Nephron progenitor cell (in vitro differentiated cells): Measurements from ENCODE around the gene ZPR1.

Experiments
- DNase-seq: peaks from one replicate; pipeline ENCODE4 v3.0.0; 2021
- H3K27ac Mint-ChIP-seq: 2 replicates; pipeline ENCODE4 v1.8.0; 2021; ENCODE audit warnings: mild to moderate bottlenecking, moderate library complexity, mixed read lengths
- H3K27me3 Mint-ChIP-seq: 2 replicates; pipeline ENCODE4 v1.8.0; 2021; ENCODE audit warnings: mild to moderate bottlenecking, low read depth, mixed read lengths; ENCODE audit not compliant: poor library complexity
- H3K36me3 Mint-ChIP-seq: 2 replicates; pipeline ENCODE4 v1.8.0; 2021; ENCODE audit warnings: low read depth, mixed read lengths
- H3K4me1 Mint-ChIP-seq: 2 replicates; pipeline ENCODE4 v1.8.0; 2021; ENCODE audit warnings: mixed read lengths
- H3K4me3 Mint-ChIP-seq: 2 replicates; pipeline ENCODE4 v1.8.0; 2021; ENCODE audit warnings: mild to moderate bottlenecking, moderate library complexity, mixed read lengths
- H3K9me3 Mint-ChIP-seq: 2 replicates; pipeline ENCODE4 v1.8.0; 2021; ENCODE audit warnings: mild to moderate bottlenecking, moderate library complexity, mixed read lengths
- CTCF ChIP-seq: fragments of 200-600 bp; sonication (generic); IDR thresholded peaks from 2 replicates; pipeline ENCODE4 v1.5.0; 2021; ENCODE audit warnings: antibody characterized with exemption

Gene ZPR1

GRCh38 chr11:116814502-116814901, 26.7 kb upstream of the ZPR1 start:
- Mint-ChIP-seq H3K9me3 (no peaks in the 10 kb centered on the region), H3K36me3 (no peaks in the 10 kb centered on the region), H3K27ac (no peak overlapping the region), H3K4me3 (no peak overlapping the region), H3K4me1 (no peaks in the 10 kb centered on the region), H3K27me3 (peaks cover 3% of the 10 kb centered on the region)
- no peak for TF ChIP-seq CTCF
- no peak for DNase-seq

GRCh38 chr11:116813781-116814471, 26.1 kb upstream of the ZPR1 start:
- no peak overlapping the region for H3K4me3 Mint-ChIP-seq
- H3K27ac Mint-ChIP-seq = no peak overlapping the region
- H3K4me1 Mint-ChIP-seq = no peaks in the 10 kb centered on the region
- no peaks in the 10 kb centered on the region for H3K36me3 Mint-ChIP-seq
- no peak for TF ChIP-seq CTCF
- H3K27me3 Mint-ChIP-seq = peaks cover 3% of the 10 kb centered on the region
- DNase-seq = no peak
- H3K9me3 Mint-ChIP-seq = no peaks in the 10 kb centered on the region

GRCh38 chr11:116813170-116813569, 25.3 kb upstream of the ZPR1 start:
- Mint-ChIP-seq H3K36me3 (no peaks in the 10 kb centered on the region), H3K9me3 (no peaks in the 10 kb centered on the region), H3K4me3 (no peak overlapping the region), H3K27me3 (peaks cover 3% of the 10 kb centered on the region), H3K4me1 (no peaks in the 10 kb centered on the region), H3K27ac (no peak overlapping the region)
- no peak for DNase-seq
- no peak for TF ChIP-seq CTCF

GRCh38 chr11:116812109-116812508, 24.3 kb upstream of the ZPR1 start:
- no peak for TF ChIP-seq CTCF
- H3K36me3 Mint-ChIP-seq = no peaks in the 10 kb centered on the region
- H3K9me3 Mint-ChIP-seq = no peaks in the 10 kb centered on the region
- H3K27me3 Mint-ChIP-seq = peaks cover 6% of the 10 kb centered on the region
- H3K27ac Mint-ChIP-seq = no peak overlapping the region
- no peaks in the 10 kb centered on the region for H3K4me1 Mint-ChIP-seq
- no peak for DNase-seq
- no peak overlapping the region for H3K4me3 Mint-ChIP-seq

GRCh38 chr11:116811194-116811593, 23.4 kb upstream of the ZPR1 start:
- Mint-ChIP-seq H3K4me3 (no peak overlapping the region), H3K27me3 (peaks cover 6% of the 10 kb centered on the region), H3K27ac (no peak overlapping the region), H3K4me1 (no peaks in the 10 kb centered on the region), H3K9me3 (no peaks in the 10 kb centered on the region), H3K36me3 (no peaks in the 10 kb centered on the region)
- no peak for DNase-seq
- TF ChIP-seq CTCF = no peak
